Measurements from ENCODE around the gene PYDC1.
"Not testable (repeated sequence)": the region's sequence is repeated elsewhere in the genome, so short reads cannot be mapped to it uniquely, and the experiment has no call there.

- not testable (repeated sequence) for TF ChIP-seq CTCF, POLR2A (IDR thresholded peaks at IDR 0.05)
Measured at GRCh38 chr16:31200111-31200510, 16.8 kb downstream of the PYDC1 start.

Measured in uterus (tissue), 2 donors.